HG02943 (cell line): ENCODE measurements around the gene KCNIP3.
"Not testable (repeated sequence)": the region's sequence is repeated elsewhere in the genome, so short reads cannot be mapped to it uniquely, and the experiment has no call there.

Experiments used
- ATAC-seq: cut with Tn5 transposase; IDR thresholded peaks from one replicate; pipeline ENCODE4 v1.9.1; 2021; ENCODE audit warnings: mild to moderate bottlenecking, low read depth, moderate library complexity; ENCODE audit not compliant: unreplicated experiment

The KCNIP3 gene

DNA sequence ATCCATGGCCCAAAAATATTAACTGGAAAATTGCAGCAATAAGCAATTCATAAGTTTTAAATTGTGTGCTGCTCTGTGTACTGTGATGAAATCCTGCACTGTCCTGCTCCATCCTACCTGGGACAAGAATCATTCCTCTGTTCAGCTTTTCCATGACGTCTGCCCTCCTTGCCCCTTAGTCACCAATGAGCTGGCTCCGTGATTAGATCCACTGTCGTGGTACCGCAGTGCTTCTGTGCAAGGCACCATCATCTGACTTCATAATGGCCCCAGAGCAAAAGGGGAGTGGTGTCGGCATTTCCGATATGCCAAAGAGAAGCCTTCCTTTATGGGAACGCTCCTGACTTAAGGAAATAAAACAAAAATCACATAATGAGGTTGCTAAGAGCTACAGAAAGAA, 101.9 kb downstream of the KCNIP3 start:
- ATAC-seq = no peak

- no peak for ATAC-seq
These were observed 104.3 kb downstream of the KCNIP3 start for GRCh38 chr2:95401480-95401879.

- peak; percentile 24 for ATAC-seq
These were observed 104.8 kb downstream of the KCNIP3 start for GRCh38 chr2:95402004-95402369.

GRCh38 chr2:95402370-95403203, 105.4 kb downstream of the KCNIP3 start, which contains the start of gene FAHD2A:
TSS of gene FAHD2A (plus strand) at chr2:95402708. CDS start at chr2:95405559, 2,851 bp downstream.
- peak; percentile 94 for ATAC-seq

DNA sequence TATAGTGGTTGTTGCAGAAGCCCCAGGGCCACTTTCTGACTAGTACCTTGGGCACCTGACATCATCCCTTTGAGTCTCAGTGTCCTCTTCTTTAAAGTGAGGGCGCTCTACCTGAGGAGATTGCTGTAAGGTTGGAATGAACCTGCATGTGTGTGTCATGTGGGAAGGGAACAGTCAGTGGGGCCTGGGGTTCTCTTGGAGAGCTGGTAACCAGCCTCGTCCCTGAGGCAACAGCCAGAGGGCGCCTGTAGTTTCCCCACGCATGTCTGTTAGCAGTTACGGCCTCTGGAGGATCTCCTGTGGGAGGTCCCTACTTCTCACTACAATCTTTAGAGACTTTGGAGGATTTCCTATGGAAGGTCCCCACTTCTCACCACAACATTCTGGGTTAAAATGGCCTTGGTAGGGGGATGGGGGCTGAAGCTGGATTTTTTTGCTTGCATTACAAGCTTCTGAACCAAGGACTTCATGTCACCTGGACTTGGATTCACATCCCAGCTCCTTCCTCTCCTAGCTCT, 106.1 kb downstream of the KCNIP3 start:
- ATAC-seq = not testable (repeated sequence)

GRCh38 chr2:95403824-95404223, 106.7 kb downstream of the KCNIP3 start:
- ATAC-seq = not testable (repeated sequence)

DNA sequence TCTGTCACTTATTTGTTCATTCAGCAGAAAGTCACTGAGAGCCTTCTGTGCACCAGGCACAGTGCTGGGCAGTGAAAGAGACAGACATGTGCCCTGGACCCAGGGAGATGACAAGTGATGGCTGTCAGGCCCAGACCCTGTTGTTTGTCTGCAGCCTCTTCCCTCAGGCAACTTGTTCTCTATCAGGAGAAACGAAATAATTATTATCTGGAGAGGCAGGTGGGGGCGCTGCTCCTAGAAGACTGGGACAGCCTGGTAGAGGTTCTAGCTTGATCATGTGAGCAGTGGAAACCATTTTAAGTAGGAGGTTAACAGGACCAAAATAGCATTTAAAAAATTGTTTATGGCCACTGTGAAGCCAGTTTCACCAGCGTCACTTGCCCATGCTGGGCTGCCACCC, 107.5 kb downstream of the KCNIP3 start:
- ATAC-seq = not testable (repeated sequence)

GRCh38 chr2:95411239-95411638, 114.1 kb downstream of the KCNIP3 start:
- not testable (repeated sequence) for ATAC-seq

DNA sequence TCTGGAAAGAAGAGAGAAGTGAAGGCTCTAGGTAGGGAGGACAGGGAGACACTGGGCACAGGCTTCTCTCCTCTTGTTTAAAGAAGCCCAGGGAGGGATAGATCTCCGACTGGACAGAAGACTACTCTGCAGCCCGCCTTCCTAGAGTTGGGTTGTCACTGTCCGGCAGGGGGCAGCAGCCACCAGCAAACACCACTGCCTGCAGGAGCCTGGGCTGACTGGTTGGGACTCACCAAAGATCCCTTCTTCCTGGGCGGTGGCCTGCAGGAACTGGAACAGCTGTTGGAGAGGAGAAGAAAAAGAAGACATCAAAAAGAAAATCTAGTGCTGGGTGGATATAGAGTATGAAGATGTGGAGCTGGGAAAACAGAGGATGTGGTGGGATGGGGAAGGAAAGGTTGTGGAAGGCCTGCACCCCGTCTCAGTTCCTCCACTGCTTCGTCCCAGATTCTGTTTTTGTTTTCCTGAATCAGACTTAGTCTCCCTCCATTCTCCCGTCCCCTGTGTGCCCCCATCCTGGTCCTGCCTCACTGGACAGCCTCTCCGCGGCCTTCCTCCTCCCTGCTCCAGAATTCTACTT, 117.0 kb downstream of the KCNIP3 start:
- peak; percentile 81 for ATAC-seq

DNA sequence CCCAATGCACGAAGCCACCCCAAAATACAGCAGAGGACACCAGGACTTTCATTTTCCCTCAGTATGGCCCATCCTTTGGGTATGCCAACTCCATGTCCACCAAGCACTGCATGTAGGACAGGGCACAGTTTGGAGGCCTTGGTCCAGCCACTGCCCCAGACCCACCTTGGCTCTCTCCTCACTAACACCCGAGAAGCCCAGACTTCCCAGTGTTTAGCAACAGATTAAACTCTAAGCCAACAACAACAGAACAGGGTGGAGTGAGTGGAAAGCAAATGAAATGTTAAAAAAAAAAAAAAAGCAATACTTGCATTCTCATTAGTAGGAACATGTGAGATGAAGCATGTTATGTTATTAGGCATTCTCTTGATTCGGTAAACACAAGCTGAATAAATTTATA, 118.0 kb downstream of the KCNIP3 start:
- not testable (repeated sequence) for ATAC-seq

DNA sequence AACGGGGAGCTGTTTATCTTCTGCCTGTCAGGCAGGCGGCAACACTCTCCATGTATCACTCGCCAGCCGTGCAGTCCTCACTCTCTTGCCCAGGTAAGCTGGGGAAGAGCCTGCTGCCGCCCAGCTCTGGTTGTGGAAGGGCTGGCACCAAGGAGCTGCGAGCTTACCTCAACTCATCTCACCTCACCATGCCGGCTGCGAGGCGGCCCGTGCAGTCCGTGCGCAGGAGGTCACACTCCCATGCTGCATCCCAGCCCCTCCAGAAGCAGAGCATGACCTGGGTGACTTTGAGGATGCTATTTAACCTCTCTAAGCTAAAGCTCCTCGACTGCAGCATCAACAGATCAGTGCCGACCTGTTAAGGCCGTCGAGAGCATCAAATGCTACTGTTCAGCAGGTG, 118.4 kb downstream of the KCNIP3 start:
- ATAC-seq = not testable (repeated sequence)

DNA sequence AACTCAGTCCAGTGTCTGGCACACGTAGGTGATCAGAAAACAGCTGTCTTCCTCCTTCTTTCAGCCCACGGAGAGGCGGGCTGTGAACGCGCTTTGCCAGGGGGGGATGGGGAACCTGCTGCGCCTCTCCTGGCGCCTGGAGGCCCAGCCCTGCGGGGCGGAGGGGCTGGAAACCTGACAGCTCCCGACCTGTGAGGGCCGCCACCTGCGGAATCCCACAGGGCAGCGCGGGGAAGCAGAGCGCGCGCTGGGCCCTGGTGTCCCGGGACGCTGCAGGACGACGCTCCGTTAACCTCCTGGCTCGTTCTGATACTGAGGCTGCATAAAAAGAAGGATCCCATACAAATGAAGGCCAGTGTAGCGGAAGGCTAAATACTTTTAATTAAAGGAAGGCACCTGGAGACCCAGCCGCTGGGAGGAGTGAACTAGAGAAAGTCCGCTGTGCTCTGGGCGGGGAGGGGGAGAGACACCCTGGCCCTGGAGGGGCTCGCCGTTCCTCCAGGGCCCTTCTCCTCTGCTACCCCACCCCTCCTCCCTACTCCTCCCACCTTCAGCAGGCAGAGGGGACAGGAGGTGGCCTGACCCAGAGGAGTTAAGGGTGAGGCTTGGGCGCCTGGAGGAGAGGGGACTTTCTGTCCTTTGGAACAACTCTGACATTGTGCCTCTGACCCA, 130.2 kb downstream of the KCNIP3 start:
- ATAC-seq = not testable (repeated sequence)

DNA sequence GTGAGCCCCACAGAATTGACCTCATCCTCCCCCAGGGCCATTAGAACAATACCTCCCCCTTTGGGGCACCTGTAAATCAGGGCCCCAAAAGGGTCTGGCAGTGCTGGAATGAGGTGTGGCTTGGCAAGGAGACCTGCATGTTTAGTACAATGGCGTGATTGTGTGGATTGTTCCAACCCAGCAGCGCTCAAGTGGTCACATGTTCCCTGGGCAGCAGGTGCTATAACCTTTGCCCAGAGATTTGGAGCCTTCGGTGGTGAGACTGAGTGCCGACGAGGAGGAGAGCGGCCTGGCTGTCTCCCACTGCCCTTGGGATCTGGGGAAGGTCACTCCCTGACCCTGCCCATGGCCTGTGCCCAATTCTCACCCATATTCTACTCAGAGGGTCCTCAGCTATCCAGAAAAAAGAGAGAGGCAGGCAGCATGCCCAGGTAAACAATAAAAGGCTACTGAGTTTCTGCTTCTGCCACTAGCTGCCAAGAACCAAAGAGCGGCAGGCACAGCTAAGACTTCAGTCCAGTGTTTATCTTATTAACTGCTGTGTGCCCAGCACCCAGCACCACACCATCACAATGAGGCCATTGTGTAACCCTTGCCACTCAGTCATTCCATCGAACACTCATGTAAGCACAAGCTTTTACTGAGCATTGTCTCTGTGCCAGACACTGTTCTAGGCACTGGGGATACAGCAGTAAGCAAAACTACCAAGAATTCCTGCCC, 132.8 kb downstream of the KCNIP3 start:
- ATAC-seq = not testable (repeated sequence)

GRCh38 chr2:95433373-95433772, 136.2 kb downstream of the KCNIP3 start:
- not testable (repeated sequence) for ATAC-seq

DNA sequence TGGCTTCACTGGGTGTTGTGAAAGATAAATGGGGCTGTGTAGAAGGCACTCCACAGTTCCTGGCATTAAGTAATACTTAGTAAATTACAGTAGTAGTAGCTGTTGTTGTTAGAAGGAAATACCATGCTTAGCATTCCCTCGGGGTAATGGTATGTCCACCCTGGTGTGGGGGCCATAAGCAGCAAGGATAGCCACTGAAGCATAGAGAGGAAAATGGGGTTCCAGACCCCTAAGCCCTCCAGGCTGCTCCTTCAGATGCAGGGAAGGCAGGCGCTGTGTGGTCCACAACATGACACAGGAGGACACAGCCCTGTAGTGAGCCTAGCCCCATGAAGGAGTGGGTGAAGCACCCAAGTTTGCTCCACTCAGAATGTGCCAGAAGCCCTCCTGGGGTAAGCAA, 136.8 kb downstream of the KCNIP3 start:
- not testable (repeated sequence) for ATAC-seq

- not testable (repeated sequence) for ATAC-seq
These were observed 137.4 kb downstream of the KCNIP3 start for GRCh38 chr2:95434507-95435076.

- not testable (repeated sequence) for ATAC-seq
These were observed 138.2 kb downstream of the KCNIP3 start for GRCh38 chr2:95435162-95435871.
